GM18858 (cell line): ENCODE results near the gene FUBP3.

Source experiments
- ATAC-seq: cut with Tn5 transposase; IDR thresholded peaks from one replicate; pipeline ENCODE4 v1.9.1; 2021; ENCODE audit not compliant: unreplicated experiment

Gene FUBP3

GRCh38 chr9:130633336-130634190 is 54.2 kb downstream of the FUBP3 start:
- no peak for ATAC-seq

DNA sequence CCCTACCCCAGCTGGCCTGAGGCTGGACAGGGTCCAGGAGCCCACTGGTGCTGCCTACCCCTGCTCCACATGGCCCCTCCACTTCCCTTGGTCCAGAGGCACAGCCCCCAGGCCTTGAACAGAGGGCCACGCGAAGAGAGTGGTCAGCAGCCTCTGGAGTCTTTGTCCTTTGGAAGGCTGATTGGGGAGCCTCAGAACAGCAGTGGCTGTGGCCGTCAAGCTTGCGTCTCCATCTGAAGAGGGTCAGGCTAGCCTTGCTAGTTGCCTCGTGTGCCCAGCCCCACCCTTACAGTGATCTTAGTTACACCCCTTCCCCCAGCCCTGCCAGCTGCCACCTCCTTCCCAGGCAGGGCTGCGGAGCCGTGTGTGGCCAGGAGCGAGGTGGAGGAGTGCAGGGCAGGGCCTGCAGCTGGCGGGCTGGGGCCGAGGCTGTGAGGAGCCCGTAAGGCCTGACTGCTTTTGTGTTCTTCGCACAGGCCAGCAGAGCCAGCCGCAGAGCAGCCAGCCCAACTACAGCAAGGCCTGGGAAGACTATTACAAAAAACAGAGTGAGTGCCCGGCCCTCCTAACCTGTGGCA is 54.9 kb downstream of the FUBP3 start:
- ATAC-seq, result no peak

DNA sequence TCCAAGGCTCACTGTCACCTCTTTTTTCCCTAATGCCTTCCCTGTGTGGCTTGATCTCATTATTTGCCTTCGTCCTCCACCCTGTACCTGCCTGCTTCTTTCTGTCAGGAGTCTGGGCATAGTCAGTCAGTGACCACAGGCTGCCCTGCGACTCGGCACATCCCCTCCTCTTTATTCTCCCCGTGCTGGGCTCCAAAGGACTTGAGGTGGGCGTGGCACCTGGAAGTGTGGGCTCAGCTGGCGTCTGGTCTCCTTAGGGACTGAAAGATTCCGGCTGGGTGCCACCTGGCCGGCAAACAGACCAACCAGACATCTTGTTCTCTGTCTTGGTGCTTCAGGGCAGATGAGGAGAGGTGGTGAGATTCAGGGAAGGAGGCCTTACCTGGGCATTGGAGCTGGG is 55.4 kb downstream of the FUBP3 start:
- no peak for ATAC-seq

GRCh38 chr9:130635306-130635705 is 55.9 kb downstream of the FUBP3 start:
- no peak for ATAC-seq

DNA sequence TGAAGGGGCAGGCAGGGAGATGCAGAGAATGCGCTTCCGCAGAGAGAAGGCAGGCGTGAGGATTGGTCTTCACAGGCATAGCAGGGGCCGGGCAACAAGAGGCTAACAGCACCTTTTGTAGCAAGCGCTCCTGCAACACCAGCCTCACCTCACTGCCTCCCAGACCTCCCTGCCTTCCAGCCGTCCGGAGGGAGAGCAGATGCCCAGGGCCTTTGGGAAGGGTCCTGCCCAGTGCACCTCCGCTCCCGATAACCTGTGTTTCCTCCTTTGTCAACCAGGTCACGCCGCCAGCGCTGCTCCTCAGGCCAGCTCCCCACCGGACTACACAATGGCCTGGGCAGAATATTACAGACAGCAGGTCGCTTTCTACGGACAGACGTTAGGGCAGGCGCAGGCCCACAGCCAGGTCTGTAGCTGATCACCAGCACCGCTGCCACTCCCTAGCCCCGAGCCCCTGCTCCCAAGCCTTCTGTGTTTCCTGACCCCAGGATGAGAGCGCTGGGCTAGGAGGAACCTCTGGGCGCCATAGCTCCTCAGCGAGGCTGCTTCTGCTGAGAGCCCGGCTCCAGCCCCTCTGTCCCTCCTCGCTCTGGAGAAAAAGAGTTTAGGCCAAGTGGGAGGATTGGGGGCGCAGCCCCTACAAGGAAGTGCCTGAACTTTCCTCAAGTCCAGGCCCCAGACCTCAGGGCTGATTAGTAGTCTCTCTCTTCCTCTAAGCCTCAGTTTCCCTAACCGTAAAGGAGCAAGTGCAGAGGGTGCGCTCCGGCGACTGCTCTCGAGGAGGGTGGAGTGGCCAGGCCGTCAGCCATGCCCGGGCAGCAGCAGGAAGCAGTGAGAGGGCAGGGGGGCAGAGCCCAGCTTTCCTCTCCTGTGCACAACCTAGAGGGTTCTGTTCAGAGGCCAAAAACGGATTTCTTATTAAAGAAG is 56.6 kb downstream of the FUBP3 start:
- no peak for ATAC-seq

GRCh38 chr9:130636648-130637020 is 57.3 kb downstream of the FUBP3 start:
- ATAC-seq, result no peak

DNA sequence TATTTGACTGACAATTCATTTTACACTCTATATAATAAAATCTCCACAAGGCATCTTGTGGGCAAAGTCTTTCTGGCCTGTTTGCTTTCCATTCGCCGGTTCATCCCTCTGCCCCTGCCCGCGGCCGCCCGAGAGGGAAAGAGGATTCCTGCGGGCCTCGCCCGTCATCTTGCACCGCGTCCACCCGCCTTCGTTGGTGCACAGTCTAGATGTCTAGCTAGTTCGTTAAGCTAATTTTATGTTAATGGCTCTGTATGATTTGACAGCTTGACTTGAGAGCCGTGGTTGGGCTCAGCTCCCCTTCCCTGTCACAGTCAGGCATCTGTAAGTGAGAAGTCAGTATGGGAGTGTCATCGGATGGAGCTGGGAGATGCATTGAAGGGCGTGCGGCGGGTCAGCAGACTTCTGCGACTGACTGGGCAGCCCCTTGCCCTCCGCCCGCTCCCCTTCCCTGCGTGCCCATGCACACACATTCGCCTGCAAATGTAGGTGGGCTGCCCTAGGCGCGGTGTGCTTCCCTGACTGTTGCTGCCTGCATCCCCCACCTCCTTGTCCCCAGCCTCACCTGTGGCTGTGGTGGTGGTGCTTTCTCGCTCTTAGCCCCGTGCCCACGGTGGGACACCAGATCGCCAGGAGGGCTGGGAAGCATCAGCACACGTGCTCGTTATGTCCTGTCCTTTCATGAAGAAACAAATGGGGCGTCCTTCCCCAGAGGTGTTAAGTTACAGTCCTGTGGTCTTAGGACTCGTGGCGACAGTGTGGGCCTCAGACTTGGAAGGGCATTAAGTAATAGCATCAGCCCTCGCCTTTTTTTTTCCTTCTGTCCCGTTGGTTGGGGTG is 59.1 kb downstream of the FUBP3 start:
- ATAC-seq, result no peak

GRCh38 chr9:130639124-130639765 is 59.9 kb downstream of the FUBP3 start:
- ATAC-seq, result no peak

GRCh38 chr9:130639866-130640555 is 60.6 kb downstream of the FUBP3 start:
- ATAC-seq, result no peak

DNA sequence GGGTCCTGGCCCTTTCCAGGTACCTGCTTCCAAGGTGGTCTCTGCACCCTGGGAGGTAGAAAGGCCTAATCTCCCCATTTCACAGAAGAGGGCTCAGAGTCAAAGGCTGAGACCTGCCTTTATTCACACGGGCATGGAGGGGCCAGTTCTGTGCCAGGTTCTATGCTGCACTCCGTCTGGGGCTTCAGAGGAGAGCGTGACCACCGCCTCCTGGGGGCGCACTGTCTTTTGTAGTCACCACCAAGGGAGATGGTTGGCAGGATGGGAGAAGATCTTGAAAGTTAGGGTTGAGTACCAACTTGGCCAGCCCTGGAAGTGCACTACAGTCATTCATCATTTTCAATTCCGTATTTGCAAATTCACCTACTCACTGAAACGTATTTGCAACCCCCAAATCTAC is 61.3 kb downstream of the FUBP3 start:
- no peak for ATAC-seq

DNA sequence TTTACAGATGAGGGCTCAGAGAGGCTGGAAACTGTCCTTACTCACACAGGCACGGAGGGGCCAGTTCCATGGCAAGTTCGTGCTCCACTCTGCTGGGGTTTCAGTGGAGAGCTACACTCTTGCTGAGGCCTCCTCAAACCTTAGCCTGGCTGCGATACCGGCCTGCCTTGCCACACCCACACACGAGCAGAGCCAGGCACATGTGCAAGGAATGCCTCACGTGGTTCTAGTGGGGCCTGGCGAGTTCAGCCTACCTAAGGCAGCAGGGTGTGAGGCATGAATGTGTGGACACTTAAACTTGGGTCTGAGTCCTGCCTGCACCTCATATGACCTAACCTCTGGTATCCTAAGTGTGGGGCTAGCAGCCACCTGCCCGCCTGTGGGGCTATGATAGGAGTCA is 63.5 kb downstream of the FUBP3 start:
- ATAC-seq, result no peak

- no peak for ATAC-seq
Observed at GRCh38 chr9:130651221-130651620, 71.8 kb downstream of the FUBP3 start.

DNA sequence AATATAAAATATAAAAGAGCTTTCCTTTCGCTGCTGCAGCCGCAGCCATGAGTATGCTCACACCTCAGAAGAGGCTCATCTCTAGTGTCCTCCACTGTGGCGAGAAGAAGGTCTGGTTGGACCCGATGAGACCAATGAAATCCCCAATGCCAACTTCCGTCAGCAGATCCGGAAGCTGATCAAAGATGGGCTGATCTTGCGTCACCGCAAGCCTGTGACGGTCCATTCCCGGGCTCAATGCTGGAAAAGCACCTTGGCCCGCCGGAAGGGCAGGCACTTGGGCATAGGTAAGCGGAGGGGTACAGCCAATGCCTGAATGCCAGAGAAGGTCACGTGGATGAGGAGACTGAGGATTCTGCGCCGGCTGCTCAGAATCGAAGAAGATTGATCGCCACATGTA is 72.4 kb downstream of the FUBP3 start:
- no peak for ATAC-seq

- no peak for ATAC-seq
Observed at GRCh38 chr9:130654879-130655278, 75.5 kb downstream of the FUBP3 start.

- ATAC-seq, result no peak
Observed at GRCh38 chr9:130658893-130659698, 79.7 kb downstream of the FUBP3 start.

- no peak for ATAC-seq
Observed at GRCh38 chr9:130659699-130660248, 80.4 kb downstream of the FUBP3 start.

DNA sequence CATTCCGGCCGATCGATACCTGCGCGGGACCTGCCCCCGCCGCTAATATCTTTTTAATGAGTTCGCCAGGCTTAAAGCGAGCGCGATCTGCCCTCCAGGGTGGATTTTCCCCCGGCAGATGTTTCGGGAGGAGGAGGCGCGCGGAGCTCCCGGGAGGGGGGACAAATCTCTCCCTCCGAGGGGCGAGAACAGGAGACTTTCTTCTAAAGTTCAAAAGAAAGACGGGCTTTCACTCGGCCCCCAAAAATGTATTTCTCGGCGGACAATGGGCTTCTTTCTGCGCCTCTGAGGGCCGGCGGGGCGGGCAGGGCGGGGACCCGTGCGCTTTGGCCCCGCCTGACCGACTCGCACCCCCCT is 80.9 kb downstream of the FUBP3 start:
- no peak for ATAC-seq

DNA sequence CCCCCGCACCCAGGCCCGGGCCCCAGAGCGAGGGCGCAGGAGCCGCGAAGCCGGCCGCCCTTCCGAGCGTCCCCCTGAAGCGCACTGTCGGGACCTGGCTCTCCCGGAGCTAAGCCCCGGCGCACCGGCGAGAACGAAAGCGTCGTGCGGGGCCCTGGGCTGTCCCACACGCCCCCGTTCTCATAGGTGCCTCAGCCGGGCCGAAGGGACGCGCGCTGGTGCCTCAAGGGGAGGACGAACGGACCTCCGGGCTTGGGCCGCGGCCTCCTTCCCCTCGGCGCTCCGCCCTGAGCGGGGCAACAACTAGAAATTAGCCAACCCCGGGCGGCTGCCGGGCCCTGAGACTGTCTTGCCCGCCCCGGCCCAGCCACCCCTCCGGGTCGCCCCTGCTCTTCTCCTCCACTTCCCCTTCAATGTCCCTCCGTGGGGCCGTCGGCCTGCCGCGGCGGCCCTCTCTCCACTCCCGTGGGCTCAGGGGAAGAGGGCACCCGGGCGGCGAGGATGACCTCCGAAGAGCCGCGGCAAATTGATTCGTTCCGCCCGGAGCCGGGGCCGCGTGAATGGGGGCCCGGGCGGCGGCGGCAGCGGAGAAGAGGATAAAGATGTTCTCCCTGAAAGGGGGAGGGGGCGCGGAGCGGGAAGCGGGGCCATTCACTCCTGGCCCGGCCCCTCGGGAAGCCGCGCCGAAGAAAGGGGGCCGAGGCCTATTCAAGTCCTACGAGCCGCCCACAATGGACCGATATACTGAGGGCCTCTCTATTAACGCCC is 81.5 kb downstream of the FUBP3 start:
- ATAC-seq, result no peak
